ENCODE results near the gene RILPL2. TPM values are rescaled to one million over a fixed set of nuclear protein-coding genes. Genes with fewer than 3 reads are reported as not detected.

The RILPL2 gene
- polyA plus RNA-seq, 4 donors = 0.45 to 5.1 (median 2.0) TPM

DNA sequence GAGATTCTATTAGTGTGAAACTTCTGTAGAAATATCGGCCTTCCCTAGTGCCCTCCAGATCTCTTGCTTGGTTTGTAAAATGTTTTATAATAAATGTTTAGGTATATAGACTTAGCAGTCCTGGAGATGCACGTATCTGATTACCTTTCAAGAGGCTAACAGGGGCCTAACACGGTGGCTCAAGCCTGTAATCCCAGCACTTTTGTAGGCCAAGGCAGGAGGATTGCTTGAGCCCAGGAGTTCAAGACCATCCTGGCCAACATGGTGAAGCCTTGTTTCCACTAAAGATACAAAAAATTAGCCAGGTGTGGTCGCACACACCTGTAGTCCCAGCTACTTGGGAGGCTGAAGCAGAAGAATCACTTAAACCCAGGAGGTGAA, 9.8 kb upstream of the RILPL2 start:
- WGBS, 3 donors = 63 to 77% (median 75%) methylated on average over 4 of the region's 4 CpGs
- FAIRE-seq (no peak), DNase-seq (no peak)
- Histone ChIP-seq H3K27me3 (ENCODE audit: control insufficient read depth in 3 of 3, insufficient read depth in 3 of 3, low read length in 3 of 3) (no peaks in the 10 kb centered on the region), H3K4me3 (ENCODE audit: low read depth in 1 of 3, low read length in 3 of 3) (no peak overlapping the region), H3K9me3 (ENCODE audit: control insufficient read depth in 2 of 2, insufficient read depth in 1 of 2, low read depth in 1 of 2, low read length in 1 of 2) (no peaks in the 10 kb centered on the region), H3K4me1 (ENCODE audit: control insufficient read depth in 3 of 3, insufficient read depth in 2 of 3, low read depth in 1 of 3, low read length in 2 of 3) (no peaks in the 10 kb centered on the region), H3K36me3 (ENCODE audit: control insufficient read depth in 3 of 3, insufficient read depth in 2 of 3, low read depth in 1 of 3, low read length in 3 of 3) (no peaks in the 10 kb centered on the region), H3K27ac (ENCODE audit: low read depth in 1 of 3, low read length in 2 of 3) (peak overlapping the region in 1 of 3 donors; percentile 41)

DNA sequence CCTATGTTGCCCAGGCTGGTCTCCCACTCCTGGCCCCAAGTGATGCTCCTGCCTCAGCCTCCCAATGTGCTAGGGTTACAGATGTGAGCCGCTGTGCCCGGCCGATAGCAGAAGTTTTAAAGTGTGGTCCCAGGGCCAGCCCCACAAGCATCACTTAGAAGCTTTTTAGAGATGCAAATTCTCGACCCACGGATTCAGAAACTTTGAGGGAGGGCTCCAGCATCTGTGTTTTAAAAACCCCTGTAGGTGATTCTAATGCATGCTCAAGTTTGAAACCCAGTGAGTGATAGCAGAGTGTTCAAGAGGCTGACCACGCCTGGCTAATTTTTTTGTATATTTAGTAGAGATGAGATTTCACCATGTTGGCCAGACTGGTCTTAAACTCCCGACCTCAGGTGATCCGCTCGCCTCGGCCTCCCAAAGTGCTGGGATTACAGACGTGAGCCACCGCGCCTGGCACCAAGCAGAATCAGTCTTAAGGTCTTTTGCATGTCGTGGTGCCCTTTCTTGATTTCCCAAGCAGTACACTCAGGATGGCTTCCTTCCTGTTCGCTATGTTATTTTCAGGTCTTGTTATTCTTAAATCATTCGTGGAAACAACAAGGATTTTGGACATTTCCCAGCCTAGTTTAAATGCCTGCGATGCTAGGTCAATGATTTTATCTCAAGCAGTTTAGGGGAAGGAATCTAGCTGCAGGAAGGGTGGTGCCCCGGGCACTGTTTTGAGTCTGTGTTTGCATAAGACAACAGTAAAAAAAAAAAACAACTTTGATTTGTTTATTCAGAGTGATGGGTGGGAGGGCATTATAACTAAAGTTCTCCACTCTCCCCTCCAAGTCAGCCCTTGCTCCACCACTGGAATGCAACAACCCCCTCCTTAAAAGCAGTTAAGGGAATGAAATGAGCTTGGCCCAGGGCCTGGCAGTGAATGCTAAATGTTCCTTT, 9.2 kb upstream of the RILPL2 start:
- H3K36me3 ChIP-seq (ENCODE audit: control insufficient read depth in 3 of 3, insufficient read depth in 2 of 3, low read depth in 1 of 3, low read length in 3 of 3) = no peaks in the 10 kb centered on the region
- no peaks in the 10 kb centered on the region for H3K9me3 ChIP-seq (ENCODE audit: control insufficient read depth in 2 of 2, insufficient read depth in 1 of 2, low read depth in 1 of 2, low read length in 1 of 2)
- H3K27me3 ChIP-seq (ENCODE audit: control insufficient read depth in 3 of 3, insufficient read depth in 3 of 3, low read length in 3 of 3) = no peaks in the 10 kb centered on the region
- no peak overlapping the region for H3K4me3 ChIP-seq (ENCODE audit: low read depth in 1 of 3, low read length in 3 of 3)
- peak overlapping the region in 1 of 3 donors; percentile 45 for H3K27ac ChIP-seq (ENCODE audit: low read depth in 1 of 3, low read length in 2 of 3)
- FAIRE-seq = no peak
- H3K4me1 ChIP-seq (ENCODE audit: control insufficient read depth in 3 of 3, insufficient read depth in 2 of 3, low read depth in 1 of 3, low read length in 2 of 3) = no peaks in the 10 kb centered on the region
- no peak for DNase-seq
- 45 to 64% (median 63%) methylated on average over 18 of the region's 18 CpGs for WGBS, 3 donors

- WGBS, 3 donors = 74 to 83% (median 76%) methylated on average over 8 of the region's 8 CpGs
- H3K36me3 ChIP-seq (ENCODE audit: control insufficient read depth in 3 of 3, insufficient read depth in 2 of 3, low read depth in 1 of 3, low read length in 3 of 3) = no peaks in the 10 kb centered on the region
- no peaks in the 10 kb centered on the region for H3K27me3 ChIP-seq (ENCODE audit: control insufficient read depth in 3 of 3, insufficient read depth in 3 of 3, low read length in 3 of 3)
- no peak overlapping the region for H3K4me3 ChIP-seq (ENCODE audit: low read depth in 1 of 3, low read length in 3 of 3)
- FAIRE-seq (no peak), DNase-seq (no peak)
- no peak overlapping the region for H3K27ac ChIP-seq (ENCODE audit: low read depth in 1 of 3, low read length in 2 of 3)
- no peaks in the 10 kb centered on the region for H3K9me3 ChIP-seq (ENCODE audit: control insufficient read depth in 2 of 2, insufficient read depth in 1 of 2, low read depth in 1 of 2, low read length in 1 of 2)
- H3K4me1 ChIP-seq (ENCODE audit: control insufficient read depth in 3 of 3, insufficient read depth in 2 of 3, low read depth in 1 of 3, low read length in 2 of 3) = no peaks in the 10 kb centered on the region
Observed at GRCh38 chr12:123444092-123445026, 7.9 kb upstream of the RILPL2 start.

GRCh38 chr12:123442774-123443173, 6.3 kb upstream of the RILPL2 start:
- WGBS, 3 donors = 59 to 92% (median 77%) methylated on average over 4 of the region's 4 CpGs

DNA sequence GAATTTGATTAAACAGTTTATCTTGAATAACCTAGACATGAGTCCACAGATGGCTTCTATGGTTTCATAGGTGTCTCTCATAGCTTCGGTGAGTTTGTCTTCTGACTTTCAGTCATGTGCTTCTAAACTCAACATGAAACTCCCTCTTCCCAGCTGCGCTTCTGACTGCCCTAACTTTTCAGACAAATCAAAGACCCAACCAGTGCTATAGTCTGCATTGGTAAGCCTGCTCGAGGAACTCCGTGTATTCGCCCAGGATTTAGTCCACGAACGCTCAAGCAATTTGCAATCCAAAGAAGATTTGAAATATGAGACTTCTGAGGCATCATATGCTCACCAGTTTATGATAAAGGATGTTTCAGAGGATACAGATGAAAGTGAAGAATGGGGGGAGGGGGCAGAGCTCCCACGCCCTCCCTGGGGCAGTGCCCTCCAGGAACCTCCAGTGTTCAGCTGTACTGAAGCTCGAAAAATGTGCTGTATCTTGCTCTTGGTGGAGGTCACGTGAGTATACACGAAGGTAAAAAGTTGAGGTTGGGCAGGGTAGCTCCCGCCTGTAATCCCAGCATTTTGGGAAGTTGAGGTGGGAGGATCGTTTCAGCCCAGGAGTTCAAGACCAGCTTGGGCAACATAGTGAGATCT, 5.2 kb upstream of the RILPL2 start:
- Histone ChIP-seq H3K27ac (ENCODE audit: low read depth in 1 of 3, low read length in 2 of 3) (no peak overlapping the region), H3K4me1 (ENCODE audit: control insufficient read depth in 3 of 3, insufficient read depth in 2 of 3, low read depth in 1 of 3, low read length in 2 of 3) (peaks cover 0 to 5% (median 0%) of the 10 kb centered on the region in 3 donors), H3K4me3 (ENCODE audit: low read depth in 1 of 3, low read length in 3 of 3) (no peak overlapping the region), H3K36me3 (ENCODE audit: control insufficient read depth in 3 of 3, insufficient read depth in 2 of 3, low read depth in 1 of 3, low read length in 3 of 3) (no peaks in the 10 kb centered on the region), H3K9me3 (ENCODE audit: control insufficient read depth in 2 of 2, insufficient read depth in 1 of 2, low read depth in 1 of 2, low read length in 1 of 2) (no peaks in the 10 kb centered on the region), H3K27me3 (ENCODE audit: control insufficient read depth in 3 of 3, insufficient read depth in 3 of 3, low read length in 3 of 3) (peaks cover 0 to 5% (median 0%) of the 10 kb centered on the region in 3 donors)
- DNase-seq = no peak
- 84 to 90% (median 90%) methylated on average over 13 of the region's 13 CpGs for WGBS, 3 donors
- FAIRE-seq = no peak

More at GRCh38 chr12:123442774-123443173, 6.3 kb upstream of the RILPL2 start:
- Histone ChIP-seq H3K27me3 (ENCODE audit: control insufficient read depth in 3 of 3, insufficient read depth in 3 of 3, low read length in 3 of 3) (peaks cover 0 to 1% (median 0%) of the 10 kb centered on the region in 3 donors), H3K27ac (ENCODE audit: low read depth in 1 of 3, low read length in 2 of 3) (no peak overlapping the region), H3K9me3 (ENCODE audit: control insufficient read depth in 2 of 2, insufficient read depth in 1 of 2, low read depth in 1 of 2, low read length in 1 of 2) (no peaks in the 10 kb centered on the region), H3K4me3 (ENCODE audit: low read depth in 1 of 3, low read length in 3 of 3) (no peak overlapping the region), H3K4me1 (ENCODE audit: control insufficient read depth in 3 of 3, insufficient read depth in 2 of 3, low read depth in 1 of 3, low read length in 2 of 3) (no peaks in the 10 kb centered on the region), H3K36me3 (ENCODE audit: control insufficient read depth in 3 of 3, insufficient read depth in 2 of 3, low read depth in 1 of 3, low read length in 3 of 3) (no peaks in the 10 kb centered on the region)
- DNase-seq = no peak
- FAIRE-seq = no peak

DNA sequence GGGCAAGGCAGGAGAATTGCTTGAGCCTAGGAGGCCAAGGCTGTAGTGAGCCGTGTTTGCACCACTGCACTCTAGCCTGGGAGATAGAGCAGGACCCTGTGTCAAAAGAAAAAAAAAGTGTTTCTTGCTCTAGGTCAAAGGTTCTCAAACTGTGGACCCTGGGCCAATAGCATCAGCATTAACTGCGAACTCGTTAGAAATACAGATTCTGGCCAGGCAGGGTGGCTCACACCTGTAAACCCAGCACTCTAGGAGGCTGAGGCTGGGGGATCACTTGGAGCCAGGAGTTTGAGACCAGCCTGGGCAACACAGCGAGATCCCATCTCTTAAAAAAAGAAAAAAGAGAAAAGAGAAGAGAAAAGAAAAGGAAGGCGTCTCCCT, 858 bp downstream of the RILPL2 start:
- 33 to 42% (median 41%) methylated on average over 5 of the region's 5 CpGs for WGBS, 3 donors
- Histone ChIP-seq H3K36me3 (ENCODE audit: control insufficient read depth in 3 of 3, insufficient read depth in 2 of 3, low read depth in 1 of 3, low read length in 3 of 3) (peaks cover 0 to 6% (median 0%) of the 10 kb centered on the region in 3 donors), H3K9me3 (ENCODE audit: control insufficient read depth in 2 of 2, insufficient read depth in 1 of 2, low read depth in 1 of 2, low read length in 1 of 2) (no peaks in the 10 kb centered on the region), H3K27ac (ENCODE audit: low read depth in 1 of 3, low read length in 2 of 3) (peak overlapping the region in 2 of 3 donors; percentile 60 to 91), H3K4me1 (ENCODE audit: control insufficient read depth in 3 of 3, insufficient read depth in 2 of 3, low read depth in 1 of 3, low read length in 2 of 3) (peaks cover 0 to 9% (median 0%) of the 10 kb centered on the region in 3 donors), H3K27me3 (ENCODE audit: control insufficient read depth in 3 of 3, insufficient read depth in 3 of 3, low read length in 3 of 3) (peaks cover 0 to 7% (median 0%) of the 10 kb centered on the region in 3 donors), H3K4me3 (ENCODE audit: low read depth in 1 of 3, low read length in 3 of 3) (peak overlapping the region; percentile 59 to 81 (median 68))
- DNase-seq = no peak
- no peak for FAIRE-seq

GRCh38 chr12:123433615-123434014, 2.9 kb downstream of the RILPL2 start:
- no peak for DNase-seq
- H3K27me3 ChIP-seq (ENCODE audit: control insufficient read depth in 3 of 3, insufficient read depth in 3 of 3, low read length in 3 of 3) = peaks cover 0 to 7% (median 0%) of the 10 kb centered on the region in 3 donors
- no peak overlapping the region for H3K4me3 ChIP-seq (ENCODE audit: low read depth in 1 of 3, low read length in 3 of 3)
- H3K9me3 ChIP-seq (ENCODE audit: control insufficient read depth in 2 of 2, insufficient read depth in 1 of 2, low read depth in 1 of 2, low read length in 1 of 2) = no peaks in the 10 kb centered on the region
- H3K27ac ChIP-seq (ENCODE audit: low read depth in 1 of 3, low read length in 2 of 3) = no peak overlapping the region
- FAIRE-seq = no peak
- H3K36me3 ChIP-seq (ENCODE audit: control insufficient read depth in 3 of 3, insufficient read depth in 2 of 3, low read depth in 1 of 3, low read length in 3 of 3) = peaks cover 0 to 6% (median 2%) of the 10 kb centered on the region in 3 donors
- WGBS, 3 donors = 87 to 93% (median 91%) methylated on average over 6 of the region's 6 CpGs
- H3K4me1 ChIP-seq (ENCODE audit: control insufficient read depth in 3 of 3, insufficient read depth in 2 of 3, low read depth in 1 of 3, low read length in 2 of 3) = peaks cover 0 to 9% (median 0%) of the 10 kb centered on the region in 3 donors
